Measurements from ENCODE around the gene RANBP1.
A peak's percentile ranks its signal among the peaks of the same experiment; 100 is the strongest.
"Not testable (repeated sequence)": the region's sequence is repeated elsewhere in the genome, so short reads cannot be mapped to it uniquely, and the experiment has no call there.

RANBP1 gene

GRCh38 chr22:20115691-20116375, at the start of gene RANBP1:
Gene RANBP1, plus strand, starts transcription at chr22:20116104. Its CDS starts 81 bp downstream, at chr22:20116185.
- TF ChIP-seq CTCF (IDR thresholded peaks at IDR 0.05; ENCODE audit: control insufficient read depth, extremely low read depth, insufficient read depth): no peak
- peak within 1 kb of the TSS; percentile 75 for H3K4me3 ChIP-seq (ENCODE audit: low read depth, low read length)
- no peak for DNase-seq (ENCODE audit: low read depth)

DNA sequence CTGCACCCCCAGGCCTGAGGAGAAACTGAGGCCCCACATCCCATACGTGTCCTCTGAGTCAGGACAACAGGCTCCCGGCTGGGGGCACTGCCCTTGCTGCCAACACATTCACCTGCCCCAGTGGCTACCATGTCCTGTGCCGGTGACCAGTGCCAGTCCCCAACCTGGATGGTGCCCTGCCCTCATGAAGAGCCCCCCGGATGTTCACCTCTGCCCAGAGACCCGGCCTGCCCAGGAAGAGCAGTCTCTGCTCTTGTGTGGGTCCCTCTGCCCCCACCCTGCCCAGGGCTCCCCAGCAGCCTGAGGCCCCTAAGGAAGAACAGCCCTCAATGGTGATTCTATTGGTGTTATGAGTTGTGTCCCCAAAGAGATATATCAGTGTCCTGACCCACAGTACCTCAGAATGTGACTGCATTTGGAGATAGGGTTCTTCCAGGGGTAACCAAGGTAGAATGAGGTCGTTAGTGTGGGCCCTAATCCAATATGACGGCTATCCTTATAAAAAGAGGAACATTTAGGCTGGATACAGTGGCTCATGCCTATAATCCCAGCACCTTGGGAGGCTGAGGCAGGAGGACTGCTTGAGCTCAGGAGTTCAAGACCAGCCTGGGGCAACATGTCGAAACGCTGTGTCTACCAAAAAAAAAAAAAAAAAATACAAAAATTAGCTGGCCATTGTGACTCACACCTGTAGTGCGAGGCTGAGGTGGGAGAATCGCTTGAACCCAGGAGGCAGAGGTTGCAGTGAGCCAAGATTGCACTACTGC, 49.1 kb upstream of the RANBP1 start:
- no peak for DNase-seq (ENCODE audit: low read depth)
- no peak overlapping the region for H3K4me3 ChIP-seq (ENCODE audit: low read depth, low read length)
- TF ChIP-seq CTCF (IDR thresholded peaks at IDR 0.05; ENCODE audit: control insufficient read depth, extremely low read depth, insufficient read depth): no peak

GRCh38 chr22:20067384-20067682, 48.6 kb upstream of the RANBP1 start:
- not testable (repeated sequence) for H3K4me3 ChIP-seq (ENCODE audit: low read depth, low read length); DNase-seq (ENCODE audit: low read depth)

DNA sequence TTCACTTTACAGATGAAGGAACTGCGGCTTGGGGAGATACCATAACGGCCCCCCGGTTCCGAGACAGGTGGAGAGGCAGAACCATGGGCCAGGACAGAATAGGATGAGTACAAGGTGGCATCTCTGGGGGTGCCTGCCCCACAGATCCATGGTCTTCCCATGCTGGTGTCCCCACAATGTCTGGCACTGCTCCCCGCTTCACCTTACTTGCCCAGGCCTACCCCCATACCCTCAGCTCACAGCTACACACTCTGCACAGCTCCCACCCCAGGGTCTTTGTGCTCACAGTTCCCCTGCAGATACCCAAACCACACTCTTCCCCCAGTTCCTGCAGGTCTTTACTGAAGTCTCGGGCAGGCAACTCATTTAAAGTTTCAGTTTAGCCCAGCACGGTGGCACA, 47.3 kb upstream of the RANBP1 start:
- no peak for DNase-seq (ENCODE audit: low read depth)
- H3K4me3 ChIP-seq (ENCODE audit: low read depth, low read length): no peak overlapping the region
- TF ChIP-seq CTCF (IDR thresholded peaks at IDR 0.05; ENCODE audit: control insufficient read depth, extremely low read depth, insufficient read depth): no peak

DNA sequence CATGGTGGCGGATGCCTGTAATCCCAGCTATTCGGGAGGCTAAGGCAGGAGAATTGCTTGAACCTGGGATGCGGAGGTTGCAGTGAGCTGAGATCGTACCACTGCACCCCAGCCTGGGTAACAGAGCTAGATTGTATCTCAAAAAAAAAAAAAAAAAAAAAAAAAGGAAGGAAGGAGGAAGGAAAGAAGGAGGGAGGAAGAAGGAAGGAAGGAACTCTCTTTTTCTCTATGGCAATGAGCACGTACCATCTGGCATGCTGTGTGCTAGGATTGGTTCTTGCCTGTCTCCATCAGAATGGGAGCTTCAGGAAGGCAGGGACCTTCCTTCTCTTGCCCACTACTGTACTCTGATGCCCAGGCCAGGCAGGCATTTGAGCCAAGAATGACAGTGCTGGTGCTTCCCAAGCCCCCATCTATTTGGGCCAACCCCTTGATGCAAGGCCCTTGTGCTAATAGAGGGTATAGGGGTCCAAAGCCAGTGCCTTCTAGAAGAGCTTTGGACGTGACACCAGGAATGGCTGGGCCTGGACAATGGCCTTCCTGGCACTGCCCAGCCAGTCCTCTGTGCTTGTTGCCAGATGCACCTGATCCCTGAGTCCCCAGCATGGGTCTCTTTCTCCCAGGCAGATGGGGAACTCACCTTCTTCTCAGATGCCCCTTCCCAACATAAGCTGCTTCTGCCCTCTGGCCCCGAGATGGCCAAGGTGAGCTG, 46.4 kb upstream of the RANBP1 start:
- TF ChIP-seq CTCF (IDR thresholded peaks at IDR 0.05; ENCODE audit: control insufficient read depth, extremely low read depth, insufficient read depth): no peak

GRCh38 chr22:20071524-20071972, 44.4 kb upstream of the RANBP1 start:
- no peak for TF ChIP-seq CTCF (IDR thresholded peaks at IDR 0.05; ENCODE audit: control insufficient read depth, extremely low read depth, insufficient read depth)
- no peak for DNase-seq (ENCODE audit: low read depth)
- no peak overlapping the region for H3K4me3 ChIP-seq (ENCODE audit: low read depth, low read length)

More for the DNA sequence above, 46.4 kb upstream of the RANBP1 start:
- DNase-seq (ENCODE audit: low read depth): no peak
- no peak overlapping the region for H3K4me3 ChIP-seq (ENCODE audit: low read depth, low read length)

GRCh38 chr22:20076627-20077172, 39.2 kb upstream of the RANBP1 start:
- no peak overlapping the region for H3K4me3 ChIP-seq (ENCODE audit: low read depth, low read length)
- no peak for DNase-seq (ENCODE audit: low read depth)
- no peak for TF ChIP-seq CTCF (IDR thresholded peaks at IDR 0.05; ENCODE audit: control insufficient read depth, extremely low read depth, insufficient read depth)
